ENCODE results near the gene CHRNG.

Gene CHRNG

DNA sequence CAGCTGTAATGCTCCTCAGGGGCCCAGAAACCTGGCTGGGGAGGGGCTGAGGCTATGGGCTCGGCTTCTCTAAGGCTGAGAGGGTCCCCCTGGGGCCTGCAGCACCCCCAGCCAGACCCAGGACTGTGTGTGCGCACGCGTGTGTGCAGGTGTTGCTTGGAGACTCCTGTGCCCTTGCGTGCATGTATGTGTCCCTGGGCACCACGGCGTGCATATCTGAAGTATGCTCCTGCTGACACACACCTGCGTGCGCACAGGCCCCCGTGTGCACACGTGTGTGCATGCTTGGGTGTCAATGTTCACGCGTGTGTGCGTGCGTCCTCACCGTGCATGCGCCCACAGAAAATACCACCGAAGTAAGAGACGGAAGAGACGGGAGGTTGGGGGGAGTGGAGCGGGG is 37.0 kb upstream of the CHRNG start:
- TF ChIP-seq, protein P1, sequence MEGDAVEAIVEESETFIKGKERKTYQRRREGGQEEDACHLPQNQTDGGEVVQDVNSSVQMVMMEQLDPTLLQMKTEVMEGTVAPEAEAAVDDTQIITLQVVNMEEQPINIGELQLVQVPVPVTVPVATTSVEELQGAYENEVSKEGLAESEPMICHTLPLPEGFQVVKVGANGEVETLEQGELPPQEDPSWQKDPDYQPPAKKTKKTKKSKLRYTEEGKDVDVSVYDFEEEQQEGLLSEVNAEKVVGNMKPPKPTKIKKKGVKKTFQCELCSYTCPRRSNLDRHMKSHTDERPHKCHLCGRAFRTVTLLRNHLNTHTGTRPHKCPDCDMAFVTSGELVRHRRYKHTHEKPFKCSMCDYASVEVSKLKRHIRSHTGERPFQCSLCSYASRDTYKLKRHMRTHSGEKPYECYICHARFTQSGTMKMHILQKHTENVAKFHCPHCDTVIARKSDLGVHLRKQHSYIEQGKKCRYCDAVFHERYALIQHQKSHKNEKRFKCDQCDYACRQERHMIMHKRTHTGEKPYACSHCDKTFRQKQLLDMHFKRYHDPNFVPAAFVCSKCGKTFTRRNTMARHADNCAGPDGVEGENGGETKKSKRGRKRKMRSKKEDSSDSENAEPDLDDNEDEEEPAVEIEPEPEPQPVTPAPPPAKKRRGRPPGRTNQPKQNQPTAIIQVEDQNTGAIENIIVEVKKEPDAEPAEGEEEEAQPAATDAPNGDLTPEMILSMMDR (IDR thresholded peaks at IDR 0.05) = no peak

DNA sequence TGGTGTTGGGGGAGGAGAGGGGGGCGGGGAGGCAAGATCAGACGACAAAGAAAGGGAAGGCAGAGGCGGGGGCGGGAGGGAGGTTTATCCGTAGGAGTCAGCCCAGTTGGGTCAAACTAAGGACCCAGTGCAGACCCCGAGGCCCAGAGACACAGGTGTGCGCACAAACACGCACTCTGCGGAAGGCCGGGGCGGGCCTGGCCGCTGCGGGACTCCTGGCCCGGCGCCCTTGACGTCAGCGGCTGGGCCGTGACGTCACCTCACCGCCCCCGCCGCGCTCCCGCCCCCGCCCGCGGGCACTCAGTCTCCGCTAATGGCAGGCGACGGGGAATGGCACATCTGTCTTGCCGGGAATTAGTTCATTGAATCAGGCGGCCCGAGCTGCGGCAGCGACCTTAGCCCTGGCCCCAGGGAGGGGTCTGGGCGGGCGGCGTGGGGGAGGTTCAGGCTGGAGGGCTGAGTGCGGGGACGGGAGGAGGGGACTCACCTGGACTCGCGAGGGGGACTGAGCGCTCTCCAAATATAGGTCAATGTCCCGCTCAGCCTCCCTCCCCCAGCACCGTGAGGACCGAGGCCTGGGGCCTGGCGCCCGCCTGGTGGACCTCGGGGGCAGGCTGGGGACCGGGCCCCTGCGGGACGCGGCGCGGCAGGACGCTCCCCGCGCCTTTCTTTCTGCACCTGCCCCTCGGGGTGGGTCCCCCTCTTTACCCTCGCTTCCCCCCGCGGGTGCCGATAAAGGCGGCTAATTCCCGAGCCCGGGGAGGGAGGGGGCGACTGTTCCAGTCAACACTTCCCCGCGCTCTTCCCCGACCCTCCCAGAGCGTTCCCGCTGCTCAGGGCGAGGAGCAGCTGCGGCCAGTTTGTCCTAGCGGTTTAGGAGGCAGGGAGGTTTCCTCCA is 36.3 kb upstream of the CHRNG start:
- TF ChIP-seq, protein P1 (IDR thresholded peaks at IDR 0.05) = no peak

DNA sequence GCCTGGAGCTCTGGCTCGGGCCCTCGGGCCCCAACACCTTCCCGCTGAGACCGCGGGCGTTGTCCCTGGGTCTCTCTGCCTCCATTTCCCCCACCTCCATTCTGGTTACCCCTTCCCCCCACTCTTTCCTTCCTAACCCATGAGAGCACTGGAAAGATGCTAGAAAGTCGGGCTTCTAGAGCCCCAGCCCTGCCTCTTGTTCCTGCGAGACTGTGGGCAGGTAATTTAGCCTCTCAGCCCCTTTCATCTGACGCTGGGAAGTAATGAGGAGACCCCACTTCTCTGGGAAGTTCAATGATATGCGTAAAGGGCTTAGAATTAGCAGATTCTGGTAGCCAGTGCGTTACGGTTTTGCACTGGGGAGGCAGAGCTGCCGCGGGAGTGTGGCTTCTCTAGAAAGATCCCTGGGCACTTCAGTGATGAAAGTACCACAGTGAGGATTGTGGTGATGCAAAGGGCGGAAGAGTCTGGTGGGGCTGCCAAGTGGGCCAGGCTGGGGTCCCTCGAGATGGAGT is 35.6 kb upstream of the CHRNG start:
- TF ChIP-seq, protein P1 (IDR thresholded peaks at IDR 0.05) = no peak

DNA sequence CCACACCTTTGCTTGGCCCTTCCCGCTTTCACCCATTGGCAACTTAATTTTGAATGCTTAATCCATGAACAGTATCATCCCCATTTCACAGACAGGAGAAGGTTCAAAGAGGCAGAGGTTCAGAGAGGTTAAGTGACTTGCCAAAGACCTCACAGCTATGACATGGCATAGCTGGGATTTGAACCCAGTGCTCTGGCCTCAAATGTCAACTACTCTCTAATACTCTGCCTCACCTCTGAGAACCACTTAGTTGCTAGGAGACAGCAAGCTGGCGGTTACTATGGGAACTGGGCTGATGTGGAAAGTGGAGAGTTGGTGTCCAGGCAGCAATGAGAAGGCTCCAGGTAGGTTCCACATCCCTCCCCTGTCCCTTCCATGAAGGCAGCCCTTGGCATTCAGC is 35.1 kb upstream of the CHRNG start:
- TF ChIP-seq, protein P1 (IDR thresholded peaks at IDR 0.05) = no peak

DNA sequence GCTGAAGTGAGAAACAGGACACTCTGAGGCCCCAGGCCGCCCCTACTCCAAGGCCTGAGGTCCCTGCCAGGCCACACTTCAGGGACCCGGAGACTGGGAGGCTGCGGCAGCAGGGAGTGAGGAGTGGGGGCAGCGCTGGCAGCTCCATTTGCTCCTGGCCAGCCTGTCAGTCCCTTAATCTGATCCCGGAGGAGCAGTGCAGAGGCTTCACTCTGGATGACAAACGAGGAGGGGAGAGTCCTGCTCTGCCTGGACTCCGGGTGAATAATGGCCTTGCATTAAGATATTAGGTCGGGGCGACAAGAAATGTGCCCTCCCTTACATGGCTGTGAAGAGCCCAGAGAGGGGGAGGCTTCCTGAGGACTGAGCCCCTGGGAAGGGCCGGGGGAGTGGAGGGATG is 33.6 kb upstream of the CHRNG start:
- TF ChIP-seq, protein P1 (IDR thresholded peaks at IDR 0.05) = no peak

DNA sequence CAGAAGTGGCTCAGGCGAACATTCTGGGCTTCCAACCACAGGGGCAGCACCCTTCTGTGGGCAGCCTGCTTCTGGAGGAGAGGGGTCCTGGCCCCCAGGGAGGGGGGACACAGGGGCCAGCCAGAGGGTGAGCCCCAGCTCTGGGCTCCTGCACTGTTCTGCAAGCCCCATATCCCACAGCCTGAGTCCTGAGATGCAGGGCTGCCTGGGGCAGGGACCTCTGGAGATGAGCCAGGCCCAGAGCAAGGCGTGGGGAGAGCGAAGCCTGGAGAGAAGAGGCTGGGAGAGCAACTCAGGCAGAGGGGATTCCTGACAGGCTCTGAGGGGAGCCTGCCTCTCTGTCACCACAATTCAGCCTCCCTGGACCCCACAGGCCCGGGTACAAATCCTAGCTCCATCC is 32.8 kb upstream of the CHRNG start:
- TF ChIP-seq, protein P1 (IDR thresholded peaks at IDR 0.05) = no peak

DNA sequence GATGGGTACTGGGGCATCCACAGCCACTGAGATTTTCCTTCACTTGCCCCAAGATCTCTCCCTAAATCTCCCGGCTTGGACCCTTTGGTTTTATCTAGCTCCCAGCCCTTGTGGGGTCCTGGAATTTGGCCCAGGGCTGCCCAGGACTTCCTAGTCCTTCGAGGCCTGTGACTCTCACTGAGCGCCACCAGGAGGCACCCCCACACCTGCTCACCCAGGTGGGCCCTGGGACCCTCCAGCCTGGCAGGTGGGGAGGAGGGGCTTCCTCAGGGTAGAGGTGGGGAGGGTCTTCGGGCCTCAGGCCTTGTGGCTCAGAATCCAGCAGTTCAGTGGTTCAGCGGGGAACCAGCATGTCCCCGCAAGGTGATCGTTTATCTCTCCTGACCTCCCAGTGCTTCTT is 31.2 kb upstream of the CHRNG start:
- TF ChIP-seq, protein P1 (IDR thresholded peaks at IDR 0.05) = no peak

All from LNCAP (cell line).